Body of pancreas (tissue), 4 donors: ENCODE results near the gene DLG3. TPM values are rescaled to one million over a fixed set of nuclear protein-coding genes. Genes with fewer than 3 reads are reported as not detected.

ENCODE experiments used
- ATAC-seq: fragments of 150-250 bp; one replicate; pipeline ENCODE4 v1.9.1; 2016
- DNase-seq, 4 donors: peaks; one replicate each; pipeline ENCODE4 v3.0.0-alpha.2; 2019
- H3K27ac ChIP-seq, 4 donors: fragments of 200-600 bp; sonication (generic); 1 replicate in 3 of 4; 2 replicates in 1 of 4; pipeline versions ENCODE4 v1.5.1 to v1.6.1; 2016 to 2019; ENCODE audit warnings: mild to moderate bottlenecking in 1 of 4, mixed read lengths in 1 of 4, moderate library complexity in 1 of 4
- H3K27me3 ChIP-seq, 2 donors: fragments of 200-600 bp; sonication (generic); one replicate each; pipeline ENCODE4 v1.6.0; 2016; ENCODE audit warnings: mild to moderate bottlenecking in 1 of 2
- H3K36me3 ChIP-seq, 2 donors: fragments of 200-600 bp; sonication (generic); replicated peaks in 1 of 2; 2 replicates each; pipeline ENCODE4 v1.5.1; 2016; ENCODE audit warnings: low read depth in 2 of 2; ENCODE audit not compliant: insufficient read depth in 1 of 2
- H3K4me1 ChIP-seq: fragments of 200-600 bp; sonication (generic); one replicate; pipeline ENCODE4 v1.6.0; 2016
- H3K4me3 ChIP-seq, 2 donors: fragments of 200-600 bp; sonication (generic); 1 replicate in 1 of 2; 2 replicates in 1 of 2; pipeline ENCODE4 v1.5.1; 2016 to 2019
- H3K9me3 ChIP-seq, 3 donors: fragments of 200-600 bp; sonication (generic); 1 replicate in 2 of 3; 2 replicates in 1 of 3; pipeline ENCODE4 v1.5.1; 2016
- POLR2A ChIP-seq, 3 donors: fragments of 450-650 bp; IDR thresholded peaks; one replicate each; pipeline ENCODE4 v1.6.1; 2016; ENCODE audit warnings: antibody characterized with exemption in 3 of 3, mild to moderate bottlenecking in 2 of 3
- WGBS, 2 donors: methylation state at CpG; one replicate each; pipeline ENCODE4 v1.1.5; 2017; 5-methylcytosine and 5-hydroxymethylcytosine counted together
- intact Hi-C: fragments of 100-400 bp; cut with DNase I; formaldehyde crosslinking; loops from one replicate; pipeline ENCODE4 v1.15.1; 2023
- total RNA-seq, 2 donors: library from RNA; depleted of rRNA; stranded (reverse); fragments of >200 nt; gene quantifications; one replicate each; pipeline ENCODE4 v1.1.0, GENCODE V29; 2016
- TF ChIP-seq, protein P1 (sequence below), 7 experiments: fragments of 450-650 bp in 4 of 7; fragments of 200-600 bp in 3 of 7; sonication (generic) in 3 of 7; IDR thresholded peaks; one replicate each; pipeline ENCODE4 v1.5.1; 2016 to 2019; ENCODE audit warnings: antibody characterized with exemption in 7 of 7

Gene DLG3
- total RNA-seq, 2 donors from 2014 or later: 26.0 to 26.7 TPM

GRCh38 chrX:70439016-70439415, 5.6 kb upstream of the DLG3 start:
- Histone ChIP-seq H3K36me3 (no peaks in the 10 kb centered on the region), H3K27me3 (no peaks in the 10 kb centered on the region), H3K27ac (no peak overlapping the region), H3K9me3 (no peaks in the 10 kb centered on the region), H3K4me1 (peaks cover 4% of the 10 kb centered on the region), H3K4me3 (no peak overlapping the region)
- ATAC-seq (no peak), DNase-seq (no peak)
- 11 to 17% methylated on average over 1 of the region's 1 CpG for WGBS, 2 donors
- intact Hi-C loops: no loop called here
- TF ChIP-seq POLR2A (IDR thresholded peaks at IDR 0.05): no peak
- TF ChIP-seq, protein P1, sequence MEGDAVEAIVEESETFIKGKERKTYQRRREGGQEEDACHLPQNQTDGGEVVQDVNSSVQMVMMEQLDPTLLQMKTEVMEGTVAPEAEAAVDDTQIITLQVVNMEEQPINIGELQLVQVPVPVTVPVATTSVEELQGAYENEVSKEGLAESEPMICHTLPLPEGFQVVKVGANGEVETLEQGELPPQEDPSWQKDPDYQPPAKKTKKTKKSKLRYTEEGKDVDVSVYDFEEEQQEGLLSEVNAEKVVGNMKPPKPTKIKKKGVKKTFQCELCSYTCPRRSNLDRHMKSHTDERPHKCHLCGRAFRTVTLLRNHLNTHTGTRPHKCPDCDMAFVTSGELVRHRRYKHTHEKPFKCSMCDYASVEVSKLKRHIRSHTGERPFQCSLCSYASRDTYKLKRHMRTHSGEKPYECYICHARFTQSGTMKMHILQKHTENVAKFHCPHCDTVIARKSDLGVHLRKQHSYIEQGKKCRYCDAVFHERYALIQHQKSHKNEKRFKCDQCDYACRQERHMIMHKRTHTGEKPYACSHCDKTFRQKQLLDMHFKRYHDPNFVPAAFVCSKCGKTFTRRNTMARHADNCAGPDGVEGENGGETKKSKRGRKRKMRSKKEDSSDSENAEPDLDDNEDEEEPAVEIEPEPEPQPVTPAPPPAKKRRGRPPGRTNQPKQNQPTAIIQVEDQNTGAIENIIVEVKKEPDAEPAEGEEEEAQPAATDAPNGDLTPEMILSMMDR (IDR thresholded peaks at IDR 0.05): no peak

GRCh38 chrX:70442224-70442623, 2.4 kb upstream of the DLG3 start:
- 53 to 55% methylated on average over 5 to 6 of the region's 6 CpGs for WGBS, 2 donors

DNA sequence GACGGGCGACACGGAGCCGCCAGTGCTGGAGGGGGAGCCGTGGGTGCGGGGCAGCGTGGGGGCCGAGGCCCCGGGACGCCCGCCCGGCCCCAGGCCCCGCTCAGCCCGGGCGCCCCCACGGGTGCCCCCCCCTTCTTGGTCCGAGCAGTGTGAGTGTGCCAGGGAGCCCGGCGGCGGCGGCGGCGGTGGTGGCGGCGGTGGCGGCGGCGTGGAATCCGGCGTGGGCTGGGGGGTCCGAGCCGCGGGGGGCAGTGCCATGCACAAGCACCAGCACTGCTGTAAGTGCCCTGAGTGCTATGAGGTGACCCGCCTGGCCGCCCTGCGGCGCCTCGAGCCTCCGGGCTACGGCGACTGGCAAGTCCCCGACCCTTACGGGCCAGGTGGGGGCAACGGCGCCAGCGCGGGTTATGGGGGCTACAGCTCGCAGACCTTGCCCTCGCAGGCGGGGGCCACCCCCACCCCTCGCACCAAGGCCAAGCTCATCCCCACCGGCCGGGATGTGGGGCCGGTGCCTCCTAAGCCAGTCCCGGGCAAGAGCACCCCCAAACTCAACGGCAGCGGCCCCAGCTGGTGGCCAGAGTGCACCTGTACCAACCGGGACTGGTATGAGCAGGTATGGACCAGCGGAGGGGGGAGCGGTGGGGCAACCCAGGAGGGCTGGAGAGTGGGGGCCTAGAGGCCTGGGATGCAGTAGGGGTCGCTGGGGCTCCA, 466 bp downstream of the DLG3 start:
- no peaks in the 10 kb centered on the region for H3K9me3 ChIP-seq
- WGBS, 2 donors: 23 to 33% methylated on average over 1 to 4 of the region's 61 CpGs
- no peak overlapping the region for H3K4me3 ChIP-seq
- H3K4me1 ChIP-seq: peaks cover 7% of the 10 kb centered on the region
- intact Hi-C loops: no loop called here
- H3K36me3 ChIP-seq: no peaks in the 10 kb centered on the region
- no peaks in the 10 kb centered on the region for H3K27me3 ChIP-seq
- H3K27ac ChIP-seq: no peak overlapping the region
- TF ChIP-seq, protein P1 (IDR thresholded peaks at IDR 0.05): no peak
- no peak for TF ChIP-seq POLR2A (IDR thresholded peaks at IDR 0.05)
- DNase-seq: no peak
- ATAC-seq: no peak

More at GRCh38 chrX:70442224-70442623, 2.4 kb upstream of the DLG3 start:
- ATAC-seq (no peak), DNase-seq (no peak)
- Histone ChIP-seq H3K4me3 (no peak overlapping the region), H3K27me3 (no peaks in the 10 kb centered on the region), H3K27ac (no peak overlapping the region), H3K36me3 (no peaks in the 10 kb centered on the region), H3K4me1 (peaks cover 7% of the 10 kb centered on the region), H3K9me3 (no peaks in the 10 kb centered on the region)
- TF ChIP-seq POLR2A (IDR thresholded peaks at IDR 0.05): no peak
- TF ChIP-seq, protein P1 (IDR thresholded peaks at IDR 0.05): no peak
- intact Hi-C loops: no loop called here

DNA sequence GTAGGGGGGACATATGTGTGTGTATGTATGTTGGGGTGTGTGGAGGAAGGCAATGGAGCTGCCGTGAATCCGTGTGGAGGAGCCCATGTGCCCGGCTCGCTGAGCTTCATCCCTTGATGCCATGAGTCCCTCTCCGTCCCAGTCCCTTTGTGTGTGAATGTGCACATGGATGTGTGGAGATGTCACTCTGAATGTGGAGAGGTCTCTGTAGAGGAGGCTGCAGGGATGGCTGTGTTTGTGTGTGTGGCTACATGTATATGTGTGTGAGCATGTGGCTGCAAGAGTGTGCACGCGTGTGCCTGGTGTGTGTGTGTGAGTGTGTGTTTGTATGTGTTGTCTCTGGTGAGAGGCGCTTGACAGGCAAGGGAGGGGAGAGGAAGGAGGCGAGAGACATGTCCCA, 1.3 kb downstream of the DLG3 start:
- Histone ChIP-seq H3K4me1 (peaks cover 7% of the 10 kb centered on the region), H3K27ac (no peak overlapping the region), H3K36me3 (no peaks in the 10 kb centered on the region), H3K9me3 (no peaks in the 10 kb centered on the region), H3K4me3 (no peak overlapping the region), H3K27me3 (no peaks in the 10 kb centered on the region)
- intact Hi-C loops: no loop called here
- no peak for TF ChIP-seq POLR2A (IDR thresholded peaks at IDR 0.05)
- TF ChIP-seq, protein P1 (IDR thresholded peaks at IDR 0.05): no peak
- no peak for DNase-seq
- 75 to 77% methylated on average over 8 to 9 of the region's 9 CpGs for WGBS, 2 donors
- ATAC-seq: no peak
